Neuron (in vitro differentiated cells): ENCODE measurements around the gene TMEM132E.
"Not testable (repeated sequence)": the region's sequence is repeated elsewhere in the genome, so short reads cannot be mapped to it uniquely, and the experiment has no call there.

ENCODE experiments used
- H2AFZ ChIP-seq: one replicate; pipeline ENCODE4 v1.6.1; 2013; ENCODE audit warnings: low read depth, mild to moderate bottlenecking, inconsistent platforms, low read length, moderate library complexity
- H3K27me3 ChIP-seq: one replicate; pipeline ENCODE4 v1.6.1; 2013; ENCODE audit warnings: low read length; ENCODE audit not compliant: insufficient read depth
- H3K36me3 ChIP-seq: one replicate; pipeline ENCODE4 v1.6.1; 2013; ENCODE audit warnings: low read length; ENCODE audit not compliant: insufficient read depth
- H3K4me1 ChIP-seq: one replicate; pipeline ENCODE4 v1.6.1; 2013; ENCODE audit warnings: low read length; ENCODE audit not compliant: insufficient read depth
- H3K4me3 ChIP-seq: 2 replicates; pipeline ENCODE4 v1.5.1; 2013; ENCODE audit warnings: mild to moderate bottlenecking, low read length, moderate library complexity
- H3K9me3 ChIP-seq: one replicate; pipeline ENCODE4 v1.6.1; 2013; ENCODE audit warnings: low read length

TMEM132E gene, protein sequence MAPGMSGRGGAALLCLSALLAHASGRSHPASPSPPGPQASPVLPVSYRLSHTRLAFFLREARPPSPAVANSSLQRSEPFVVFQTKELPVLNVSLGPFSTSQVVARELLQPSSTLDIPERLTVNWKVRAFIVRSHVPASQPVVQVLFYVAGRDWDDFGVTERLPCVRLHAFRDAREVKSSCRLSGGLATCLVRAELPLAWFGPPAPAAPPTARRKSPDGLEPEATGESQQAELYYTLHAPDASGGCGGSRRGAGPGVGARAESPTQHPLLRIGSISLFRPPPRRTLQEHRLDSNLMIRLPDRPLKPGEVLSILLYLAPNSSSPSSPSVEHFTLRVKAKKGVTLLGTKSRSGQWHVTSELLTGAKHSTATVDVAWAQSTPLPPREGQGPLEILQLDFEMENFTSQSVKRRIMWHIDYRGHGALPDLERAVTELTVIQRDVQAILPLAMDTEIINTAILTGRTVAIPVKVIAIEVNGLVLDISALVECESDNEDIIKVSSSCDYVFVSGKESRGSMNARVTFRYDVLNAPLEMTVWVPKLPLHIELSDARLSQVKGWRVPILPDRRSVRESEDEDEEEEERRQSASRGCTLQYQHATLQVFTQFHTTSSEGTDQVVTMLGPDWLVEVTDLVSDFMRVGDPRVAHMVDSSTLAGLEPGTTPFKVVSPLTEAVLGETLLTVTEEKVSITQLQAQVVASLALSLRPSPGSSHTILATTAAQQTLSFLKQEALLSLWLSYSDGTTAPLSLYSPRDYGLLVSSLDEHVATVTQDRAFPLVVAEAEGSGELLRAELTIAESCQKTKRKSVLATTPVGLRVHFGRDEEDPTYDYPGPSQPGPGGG (N-terminal part only)

DNA sequence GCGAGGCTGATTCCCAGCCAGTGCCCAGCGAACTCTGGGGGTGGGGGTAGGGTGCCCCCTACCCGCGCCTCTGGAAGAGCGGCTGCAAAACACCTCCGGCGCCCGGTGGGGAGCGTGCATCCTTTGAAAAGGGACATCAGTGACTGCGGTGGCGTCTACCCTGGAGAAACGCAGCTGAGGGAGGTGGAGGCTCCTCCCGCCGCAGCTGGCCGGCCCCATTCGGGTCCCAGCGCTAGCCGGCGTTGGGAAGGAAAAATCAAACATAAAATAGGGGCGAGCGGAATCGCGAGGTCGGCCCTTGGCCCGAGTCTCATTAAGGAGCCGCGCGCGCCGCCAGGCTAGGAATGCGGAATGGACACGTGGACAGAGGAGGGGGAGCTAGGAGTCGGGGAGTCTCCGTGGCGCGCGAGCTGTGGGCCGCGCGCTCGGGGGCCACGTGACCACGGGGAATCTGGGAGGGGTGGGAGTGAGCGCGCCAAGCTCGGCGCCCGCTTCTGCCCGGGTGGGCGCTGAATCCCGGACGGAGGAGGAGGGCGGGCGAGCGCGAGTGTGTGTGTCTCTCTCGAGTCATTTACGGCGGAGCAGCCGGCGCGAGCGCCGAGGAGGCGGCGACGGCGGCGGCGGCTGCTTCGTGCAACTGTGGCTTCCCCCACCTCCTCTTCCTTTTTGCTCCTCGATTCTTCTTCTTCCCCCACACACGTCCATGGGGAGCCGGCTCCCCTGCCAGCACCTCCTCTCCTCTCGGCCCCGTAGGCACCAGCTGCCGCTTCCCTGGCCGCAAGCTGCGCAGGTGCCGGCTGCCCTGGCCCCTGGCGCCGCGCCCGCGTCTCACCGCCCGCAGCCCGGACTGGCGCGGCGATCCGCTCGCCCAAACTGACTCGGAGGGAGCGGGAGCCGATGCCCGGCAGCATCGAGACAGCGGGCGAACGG is at the start of gene TMEM132E:
TMEM132E (plus strand) TSS at position 566 of the 930 bp plus-strand sequence. CDS start 1,495 bp downstream, outside the sequence.
- Histone ChIP-seq H3K9me3 (no peaks in the 10 kb centered on the region), H3K27me3 (peaks cover 86% of the 10 kb centered on the region), H3K36me3 (no peaks in the 10 kb centered on the region), H3K4me1 (no peaks in the 10 kb centered on the region), H2AFZ (peak within 1 kb of the TSS; percentile 97), H3K4me3 (peak within 1 kb of the TSS; percentile 43)

DNA sequence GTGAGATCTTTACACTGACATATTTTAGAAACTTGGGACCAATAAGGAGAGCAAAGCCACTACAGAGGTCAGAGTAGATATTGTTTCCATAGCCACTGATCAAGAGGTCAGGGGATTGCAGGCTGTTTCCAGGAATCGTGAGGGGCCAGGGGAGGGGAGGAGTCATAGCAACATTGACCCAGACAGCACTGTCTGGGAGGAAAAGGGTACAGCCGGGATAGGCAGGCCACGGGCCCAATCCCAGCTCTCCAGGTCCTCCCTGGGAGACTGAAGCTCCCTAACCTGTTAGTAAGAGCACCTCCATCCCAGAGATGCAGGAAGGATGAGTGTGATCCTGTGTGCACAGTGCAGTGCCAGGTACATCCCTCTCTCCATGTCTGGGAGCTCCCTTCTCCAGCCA is 48.5 kb upstream of the TMEM132E start:
- H2AFZ ChIP-seq: no peak overlapping the region
- no peaks in the 10 kb centered on the region for H3K9me3 ChIP-seq
- peaks cover 12% of the 10 kb centered on the region for H3K4me1 ChIP-seq
- no peaks in the 10 kb centered on the region for H3K36me3 ChIP-seq
- no peaks in the 10 kb centered on the region for H3K27me3 ChIP-seq
- no peak overlapping the region for H3K4me3 ChIP-seq

DNA sequence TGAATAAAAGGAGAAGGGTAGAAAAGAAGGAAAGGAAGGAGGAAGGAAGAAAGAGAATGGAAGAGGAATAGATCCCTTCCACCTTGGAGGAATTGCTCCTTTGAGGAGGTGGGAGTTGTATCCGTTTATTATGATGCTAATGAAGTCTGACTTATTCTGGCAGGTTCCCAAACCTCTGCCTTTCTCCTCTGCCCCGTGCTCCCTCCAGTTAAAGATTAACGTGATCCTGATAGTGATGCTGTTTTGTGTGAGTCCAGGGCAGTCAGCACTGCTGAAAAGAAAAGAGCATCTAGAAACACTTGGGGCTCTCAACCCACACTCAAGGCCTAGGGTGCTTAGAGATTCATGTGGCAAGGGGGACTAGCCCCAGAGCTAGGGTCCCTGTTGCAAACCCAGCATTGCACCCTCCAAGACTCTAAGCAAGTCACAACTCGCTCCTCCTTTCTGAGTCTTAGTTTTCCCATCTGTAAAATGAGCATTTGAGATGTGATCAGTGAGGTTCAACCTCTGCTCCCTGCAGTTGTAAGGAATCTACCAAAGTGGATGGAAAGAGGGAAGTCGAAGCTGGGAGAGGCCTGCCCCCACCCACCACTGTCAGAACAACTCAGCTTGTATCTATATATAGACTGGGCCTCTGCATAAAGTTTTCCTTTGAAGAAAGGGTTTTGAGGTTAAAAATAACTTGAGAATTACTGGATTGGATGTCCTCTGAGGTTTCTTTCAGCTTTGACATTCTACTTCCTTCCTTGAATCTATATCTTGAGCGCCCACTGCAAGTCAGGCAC is 46.9 kb upstream of the TMEM132E start:
- no peaks in the 10 kb centered on the region for H3K36me3 ChIP-seq
- peaks cover 12% of the 10 kb centered on the region for H3K4me1 ChIP-seq

DNA sequence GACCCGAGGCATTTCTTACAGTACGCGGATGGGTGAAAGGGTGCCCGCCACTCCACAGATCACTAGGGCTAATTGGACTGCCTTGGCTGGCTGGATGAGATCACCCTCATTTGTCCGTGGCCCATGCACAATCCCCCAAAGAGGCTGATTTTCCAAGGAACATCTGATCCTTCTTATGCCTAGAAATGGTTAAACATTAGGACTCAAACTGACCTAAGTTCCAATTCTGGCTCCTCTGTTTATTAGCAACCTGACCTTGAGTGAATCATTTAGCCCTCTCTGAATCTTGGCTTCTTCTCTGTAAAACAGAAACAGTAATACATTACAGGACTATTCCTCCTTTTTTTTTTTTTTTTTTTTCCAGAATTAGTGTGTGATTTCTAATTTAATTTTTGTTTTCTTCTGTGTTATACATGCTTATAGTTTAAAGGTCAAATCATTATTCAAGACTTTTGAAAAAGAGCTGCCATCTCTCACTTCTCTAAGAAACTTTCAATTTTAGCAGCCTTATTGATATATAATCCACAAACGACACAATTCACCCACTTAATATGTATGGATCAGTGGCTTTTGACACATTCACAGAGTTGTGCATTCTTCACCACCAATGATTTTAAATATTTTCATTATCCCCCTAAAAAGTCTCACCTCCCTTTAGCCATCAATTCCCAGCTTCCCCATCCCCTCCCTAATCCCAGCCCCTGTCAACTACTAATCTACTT is 45.4 kb upstream of the TMEM132E start:
- Histone ChIP-seq H3K27me3 (no peaks in the 10 kb centered on the region), H3K36me3 (no peaks in the 10 kb centered on the region), H3K4me1 (peaks cover 12% of the 10 kb centered on the region), H3K4me3 (no peak overlapping the region), H3K9me3 (no peaks in the 10 kb centered on the region), H2AFZ (no peak overlapping the region)

More for the DNA sequence above, 46.9 kb upstream of the TMEM132E start:
- H3K4me3 ChIP-seq: no peak overlapping the region
- H3K9me3 ChIP-seq: no peaks in the 10 kb centered on the region
- H3K27me3 ChIP-seq: no peaks in the 10 kb centered on the region
- H2AFZ ChIP-seq: no peak overlapping the region

DNA sequence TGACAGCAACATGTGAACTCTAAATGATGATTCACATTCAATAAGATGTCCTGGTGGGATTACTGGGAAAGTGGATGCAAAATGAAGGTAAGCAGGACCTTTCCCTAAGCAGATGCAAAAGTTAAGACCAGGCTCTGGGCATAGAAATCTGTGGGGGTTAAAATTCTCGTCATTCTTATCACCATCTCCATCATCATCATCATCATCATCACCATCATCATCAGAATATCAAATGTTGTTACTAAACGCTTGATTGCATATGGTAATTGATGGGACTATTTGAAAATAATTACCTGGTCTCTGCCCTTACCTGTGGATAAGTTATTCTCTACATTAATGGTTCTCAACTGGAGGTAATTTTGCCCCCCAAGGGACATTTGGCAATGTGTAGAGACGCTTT is 41.9 kb upstream of the TMEM132E start:
- H3K27me3 ChIP-seq: peaks cover 7% of the 10 kb centered on the region
- H3K4me3 ChIP-seq: no peak overlapping the region
- no peaks in the 10 kb centered on the region for H3K4me1 ChIP-seq
- no peak overlapping the region for H2AFZ ChIP-seq
- H3K36me3 ChIP-seq: no peaks in the 10 kb centered on the region
- no peaks in the 10 kb centered on the region for H3K9me3 ChIP-seq

DNA sequence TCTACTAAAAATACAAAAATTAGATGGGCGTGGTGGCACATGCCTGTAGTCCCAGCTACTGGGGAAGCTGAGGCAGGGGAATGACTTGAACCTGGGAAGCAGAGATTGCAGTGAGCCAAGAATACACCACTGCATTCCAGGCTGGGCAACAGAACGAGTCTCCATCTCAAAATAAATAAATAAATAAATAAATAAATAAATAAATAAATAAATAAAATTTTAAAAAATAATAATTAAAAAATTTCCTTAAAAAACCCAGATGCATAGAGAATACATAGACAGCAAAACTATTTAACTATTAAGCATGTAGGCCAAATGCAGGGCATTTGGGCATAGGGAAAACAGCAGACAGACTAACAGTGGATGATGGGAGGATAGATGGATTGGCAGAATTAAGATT is 40.8 kb upstream of the TMEM132E start:
- not testable (repeated sequence) for H3K36me3 ChIP-seq, H3K4me3 ChIP-seq, H3K9me3 ChIP-seq, H3K4me1 ChIP-seq, H3K27me3 ChIP-seq, H2AFZ ChIP-seq

DNA sequence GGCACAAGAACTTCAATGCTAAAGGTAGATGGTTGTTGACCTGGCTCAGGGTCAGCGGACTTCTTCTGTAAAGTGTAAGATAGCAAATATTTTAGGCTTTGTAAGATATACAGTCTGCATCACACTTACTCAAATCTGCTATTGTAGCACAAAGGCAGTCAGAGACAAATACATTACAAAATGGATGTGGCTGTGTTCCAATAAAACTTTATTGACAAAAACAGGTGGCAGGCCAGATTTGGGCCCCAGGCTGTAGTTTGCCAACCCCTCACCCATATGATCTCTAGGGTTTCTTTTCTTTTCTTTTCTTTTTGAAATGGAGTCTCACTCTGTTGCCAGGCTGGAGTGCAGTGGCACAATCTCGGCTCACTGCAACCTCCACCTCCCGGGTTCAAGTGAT is 39.5 kb upstream of the TMEM132E start:
- peaks cover 7% of the 10 kb centered on the region for H3K27me3 ChIP-seq

DNA sequence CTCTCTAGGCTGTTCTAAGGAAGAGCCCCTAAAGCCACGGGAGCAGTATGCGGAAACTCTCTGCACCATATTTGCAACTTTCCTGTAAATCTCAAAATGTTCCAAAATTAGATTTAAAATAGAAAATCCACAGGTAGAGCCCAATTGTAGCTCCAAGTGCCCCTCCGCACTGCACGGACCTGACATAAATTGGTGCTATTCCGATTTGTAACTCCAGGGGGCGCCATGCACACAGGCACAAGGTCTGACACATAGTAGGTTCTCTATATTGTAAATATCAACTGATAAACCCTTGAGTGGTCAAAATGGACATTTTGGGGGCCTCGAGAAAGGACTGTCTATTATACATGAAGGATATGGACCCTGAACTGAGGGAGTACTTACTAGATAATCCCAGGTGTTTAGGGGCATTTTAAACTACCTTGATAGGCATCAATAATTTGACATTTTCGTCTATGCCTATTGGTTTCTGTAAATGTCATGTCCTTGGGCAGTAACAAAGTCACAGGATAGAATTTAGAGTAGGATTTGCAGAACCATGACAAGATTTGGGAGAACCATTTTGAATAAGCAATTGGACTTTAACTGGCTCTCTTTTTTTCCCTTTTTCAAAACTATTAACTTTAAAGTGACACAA is 36.6 kb upstream of the TMEM132E start:
- no peaks in the 10 kb centered on the region for H3K4me1 ChIP-seq
- no peaks in the 10 kb centered on the region for H3K36me3 ChIP-seq
- no peaks in the 10 kb centered on the region for H3K9me3 ChIP-seq
- H2AFZ ChIP-seq: no peak overlapping the region
- no peak overlapping the region for H3K4me3 ChIP-seq
- peaks cover 7% of the 10 kb centered on the region for H3K27me3 ChIP-seq

More for the DNA sequence above, 39.5 kb upstream of the TMEM132E start:
- Histone ChIP-seq H3K9me3 (no peaks in the 10 kb centered on the region), H3K36me3 (no peaks in the 10 kb centered on the region), H3K4me3 (no peak overlapping the region), H3K4me1 (no peaks in the 10 kb centered on the region), H2AFZ (no peak overlapping the region)

DNA sequence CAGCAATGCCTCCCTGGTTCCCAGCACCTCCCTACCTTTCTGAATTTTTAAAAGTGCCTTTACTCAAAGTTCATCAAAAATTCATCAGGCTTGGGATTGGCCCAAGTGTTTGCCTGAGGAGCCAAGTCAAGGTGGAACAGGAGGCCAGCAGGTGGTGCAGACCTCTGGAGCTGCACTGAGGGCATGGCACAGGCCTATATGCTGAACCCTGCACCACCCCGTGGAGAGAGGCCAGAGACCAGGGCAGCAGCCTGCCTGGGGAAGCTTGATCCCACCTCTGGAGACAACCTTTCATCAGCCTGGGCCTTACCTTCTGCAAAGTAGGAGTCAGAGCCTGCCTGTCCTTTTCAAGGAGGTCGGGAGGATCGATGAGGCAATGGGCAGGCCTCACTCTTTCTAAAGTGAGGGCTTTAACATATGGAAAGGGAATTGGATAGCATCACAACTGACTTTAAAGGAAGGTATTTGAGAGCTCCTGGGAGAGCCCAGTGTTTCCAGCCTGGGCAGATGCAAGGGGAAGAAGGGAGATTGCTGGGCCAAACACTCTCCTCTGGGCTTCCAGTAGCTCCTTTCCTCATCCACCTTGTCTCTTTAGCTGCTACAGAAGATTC is 31.8 kb upstream of the TMEM132E start:
- Histone ChIP-seq H3K27me3 (peaks cover 5% of the 10 kb centered on the region), H3K4me3 (no peak overlapping the region), H3K36me3 (no peaks in the 10 kb centered on the region), H3K4me1 (no peaks in the 10 kb centered on the region), H2AFZ (no peak overlapping the region), H3K9me3 (no peaks in the 10 kb centered on the region)

DNA sequence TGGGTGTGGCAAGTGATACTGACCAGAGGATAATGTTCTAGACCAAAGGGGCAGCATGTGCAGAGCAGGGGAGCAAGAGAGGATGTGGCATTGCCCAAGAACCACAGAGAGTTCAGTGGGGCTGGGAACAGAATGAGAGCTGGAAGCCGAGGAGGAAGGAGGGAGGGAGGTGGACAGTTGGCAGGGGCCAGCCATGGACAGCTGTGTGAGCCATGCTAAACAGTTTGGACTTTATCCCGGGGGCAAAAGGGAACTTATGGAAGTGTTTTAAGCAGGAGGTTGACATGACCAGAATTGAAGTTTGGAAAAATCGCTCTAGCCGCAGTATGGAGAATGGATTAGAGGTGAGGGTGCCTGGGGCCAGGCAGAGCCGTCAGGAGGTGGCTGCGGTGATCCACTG is 29.4 kb upstream of the TMEM132E start:
- H2AFZ ChIP-seq: no peak overlapping the region
- H3K4me1 ChIP-seq: no peaks in the 10 kb centered on the region
- no peaks in the 10 kb centered on the region for H3K9me3 ChIP-seq
- no peak overlapping the region for H3K4me3 ChIP-seq
- peaks cover 5% of the 10 kb centered on the region for H3K27me3 ChIP-seq
- no peaks in the 10 kb centered on the region for H3K36me3 ChIP-seq

DNA sequence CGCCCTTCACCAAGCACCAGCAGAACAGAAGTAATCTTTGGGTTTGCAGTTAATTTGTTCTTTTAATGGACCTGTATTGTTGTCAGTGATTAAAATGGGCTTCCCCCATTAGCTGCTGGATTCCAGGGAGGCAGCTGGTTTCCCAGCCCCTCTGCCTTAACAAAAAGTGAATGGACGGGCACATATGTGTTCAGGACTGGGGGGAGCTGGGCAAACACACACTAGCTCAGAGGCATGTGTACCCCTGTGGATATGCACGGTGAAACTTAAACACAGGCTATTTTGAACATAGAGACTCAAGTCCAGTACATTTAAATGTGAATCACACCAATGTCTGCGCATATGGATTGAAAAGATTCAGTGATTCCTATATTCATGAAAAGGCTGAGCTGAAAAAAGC is 25.5 kb upstream of the TMEM132E start:
- H3K27me3 ChIP-seq: peaks cover 5% of the 10 kb centered on the region
- H3K9me3 ChIP-seq: no peaks in the 10 kb centered on the region
- H3K36me3 ChIP-seq: no peaks in the 10 kb centered on the region
- no peaks in the 10 kb centered on the region for H3K4me1 ChIP-seq
- no peak overlapping the region for H3K4me3 ChIP-seq
- H2AFZ ChIP-seq: no peak overlapping the region
